ENCODE results near the gene INO80E.

INO80E gene

DNA sequence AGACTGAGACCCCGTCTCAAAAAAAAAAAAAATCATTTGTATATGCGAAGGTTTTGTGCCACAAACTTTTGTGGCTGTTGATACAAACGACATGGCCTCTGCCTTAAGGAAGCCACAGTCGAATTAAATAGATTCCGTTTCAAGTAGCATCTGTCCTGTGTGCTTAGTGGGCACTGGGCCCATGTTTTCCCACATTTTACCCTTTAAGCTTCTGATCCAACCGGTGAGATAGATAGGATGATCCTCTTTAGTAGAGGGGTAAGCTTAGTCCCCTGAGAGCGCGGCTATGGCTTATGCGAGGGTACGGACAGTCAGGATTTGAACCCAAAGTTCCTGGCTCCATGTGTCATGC is 34.9 kb upstream of the INO80E start:
- no peak for DNase-seq (ENCODE audit: low read depth)
- peak overlapping the region; percentile 68 for H3K4me3 ChIP-seq (ENCODE audit: low read depth, low read length)
- TF ChIP-seq, protein P1, sequence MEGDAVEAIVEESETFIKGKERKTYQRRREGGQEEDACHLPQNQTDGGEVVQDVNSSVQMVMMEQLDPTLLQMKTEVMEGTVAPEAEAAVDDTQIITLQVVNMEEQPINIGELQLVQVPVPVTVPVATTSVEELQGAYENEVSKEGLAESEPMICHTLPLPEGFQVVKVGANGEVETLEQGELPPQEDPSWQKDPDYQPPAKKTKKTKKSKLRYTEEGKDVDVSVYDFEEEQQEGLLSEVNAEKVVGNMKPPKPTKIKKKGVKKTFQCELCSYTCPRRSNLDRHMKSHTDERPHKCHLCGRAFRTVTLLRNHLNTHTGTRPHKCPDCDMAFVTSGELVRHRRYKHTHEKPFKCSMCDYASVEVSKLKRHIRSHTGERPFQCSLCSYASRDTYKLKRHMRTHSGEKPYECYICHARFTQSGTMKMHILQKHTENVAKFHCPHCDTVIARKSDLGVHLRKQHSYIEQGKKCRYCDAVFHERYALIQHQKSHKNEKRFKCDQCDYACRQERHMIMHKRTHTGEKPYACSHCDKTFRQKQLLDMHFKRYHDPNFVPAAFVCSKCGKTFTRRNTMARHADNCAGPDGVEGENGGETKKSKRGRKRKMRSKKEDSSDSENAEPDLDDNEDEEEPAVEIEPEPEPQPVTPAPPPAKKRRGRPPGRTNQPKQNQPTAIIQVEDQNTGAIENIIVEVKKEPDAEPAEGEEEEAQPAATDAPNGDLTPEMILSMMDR (IDR thresholded peaks at IDR 0.05; ENCODE audit: insufficient read depth, low read depth, low read length, missing control alignments), result no peak

DNA sequence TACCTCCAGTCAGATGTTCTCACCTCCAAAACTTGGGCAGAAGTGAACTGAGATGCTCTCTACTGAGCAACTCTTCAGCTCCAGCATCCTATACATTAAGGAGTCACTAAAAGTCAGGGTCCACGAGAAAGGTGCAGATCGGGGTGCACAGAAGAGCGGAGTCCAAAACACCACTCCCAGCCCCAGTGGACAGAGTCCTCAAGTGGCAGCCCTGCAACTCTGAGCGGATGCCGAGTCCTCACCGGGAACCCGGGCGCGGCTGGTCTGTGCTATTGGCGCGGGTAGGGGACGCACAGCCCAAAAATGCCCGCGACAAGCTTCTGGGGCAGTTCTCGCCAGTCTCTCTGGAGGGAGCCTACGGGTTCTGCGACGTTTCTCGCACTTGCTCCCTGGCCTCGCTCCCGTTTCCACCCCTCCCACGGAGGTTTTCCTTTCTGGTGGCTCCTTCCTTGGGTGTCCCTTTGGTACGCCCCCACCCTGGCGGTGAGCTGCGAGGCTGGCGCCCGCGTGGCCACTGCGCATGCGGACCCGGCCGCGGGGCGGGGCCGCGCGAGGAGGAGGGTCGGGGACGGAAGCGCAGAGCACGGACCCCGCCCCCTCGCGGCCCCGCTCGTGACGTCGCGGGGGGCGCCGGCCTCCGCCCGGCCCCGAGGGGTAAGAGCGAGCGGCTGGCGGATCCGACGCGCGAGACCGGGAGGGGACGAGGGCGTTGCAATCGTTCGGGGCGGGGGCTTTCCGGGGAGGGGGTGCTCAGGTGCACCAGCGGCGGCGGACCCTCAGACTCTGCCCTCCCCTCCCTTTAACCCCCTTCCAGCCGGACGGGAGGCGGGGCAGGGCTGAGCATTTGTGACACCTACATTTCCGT is 34.3 kb upstream of the INO80E start, which contains the start of gene TMEM219:
TSS of gene TMEM219 (plus strand) at position 601 of the 865 bp plus-strand sequence. CDS start 1,065 bp downstream, outside the sequence.
- H3K4me3 ChIP-seq (ENCODE audit: low read depth, low read length), result peak within 1 kb of the TSS; percentile 82
- TF ChIP-seq, protein P1 (IDR thresholded peaks at IDR 0.05; ENCODE audit: insufficient read depth, low read depth, low read length, missing control alignments), result peak; percentile 32
- DNase-seq (ENCODE audit: low read depth), result peak; percentile 93

DNA sequence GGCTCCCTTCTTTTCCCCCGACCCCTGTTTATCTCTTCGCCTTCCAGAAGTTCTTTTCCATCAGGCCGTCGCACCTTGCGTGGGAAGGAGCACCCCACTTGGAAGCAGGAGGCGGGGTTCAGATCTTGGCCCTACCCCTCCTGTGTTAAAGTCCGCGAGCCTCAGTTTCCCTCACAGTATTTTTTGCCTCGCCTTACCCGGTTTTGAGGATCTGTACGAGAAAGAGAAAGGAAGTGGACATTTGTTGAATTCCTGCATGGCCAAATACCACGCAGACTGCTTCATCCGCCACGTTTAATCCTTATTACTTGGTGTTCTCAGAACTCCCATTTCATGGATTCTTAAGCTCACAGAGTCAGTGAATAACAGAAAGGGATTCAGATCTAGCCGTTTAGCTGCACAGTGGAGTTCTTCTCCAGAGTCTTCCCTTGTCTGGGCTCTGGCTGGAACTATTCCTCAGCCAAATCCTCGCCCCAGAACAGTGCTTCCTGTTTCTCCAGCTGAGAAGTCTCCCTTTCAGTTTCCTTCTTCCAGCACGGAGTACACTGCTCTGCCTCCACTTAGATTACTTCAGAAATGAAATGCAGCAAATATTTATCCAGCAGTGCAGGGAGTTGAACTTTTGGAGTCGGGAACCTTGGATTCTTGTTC is 33.6 kb upstream of the INO80E start:
- DNase-seq (ENCODE audit: low read depth), result no peak
- peak overlapping the region; percentile 82 for H3K4me3 ChIP-seq (ENCODE audit: low read depth, low read length)
- TF ChIP-seq, protein P1 (IDR thresholded peaks at IDR 0.05; ENCODE audit: insufficient read depth, low read depth, low read length, missing control alignments), result no peak

DNA sequence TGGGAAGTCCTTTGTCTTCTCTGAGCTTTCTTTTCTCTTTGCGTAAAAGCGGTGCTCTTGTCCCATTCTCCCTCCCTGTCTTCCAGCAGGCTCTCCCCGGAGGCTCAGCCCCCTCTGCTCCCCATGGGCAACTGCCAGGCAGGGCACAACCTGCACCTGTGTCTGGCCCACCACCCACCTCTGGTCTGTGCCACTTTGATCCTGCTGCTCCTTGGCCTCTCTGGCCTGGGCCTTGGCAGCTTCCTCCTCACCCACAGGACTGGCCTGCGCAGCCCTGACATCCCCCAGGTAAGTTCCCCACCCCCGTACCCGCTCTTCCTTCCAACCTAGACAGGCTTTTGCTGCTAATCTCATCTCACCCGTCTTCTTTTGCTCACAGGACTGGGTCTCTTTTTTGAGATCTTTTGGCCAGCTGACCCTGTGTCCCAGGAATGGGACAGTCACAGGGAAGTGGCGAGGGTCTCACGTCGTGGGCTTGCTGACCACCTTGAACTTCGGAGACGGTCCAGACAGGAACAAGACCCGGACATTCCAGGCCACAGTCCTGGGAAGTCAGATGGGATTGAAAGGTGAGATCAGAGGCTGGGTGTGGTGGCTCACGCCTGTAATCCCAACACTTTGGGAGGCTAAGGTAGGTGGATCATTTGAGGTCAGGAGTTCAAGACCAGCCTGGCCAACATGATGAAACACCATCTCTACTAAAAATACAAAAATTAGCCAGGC is 32.9 kb upstream of the INO80E start:
- no peak for DNase-seq (ENCODE audit: low read depth)
- peak overlapping the region; percentile 82 for H3K4me3 ChIP-seq (ENCODE audit: low read depth, low read length)
- TF ChIP-seq, protein P1 (IDR thresholded peaks at IDR 0.05; ENCODE audit: insufficient read depth, low read depth, low read length, missing control alignments), result no peak

DNA sequence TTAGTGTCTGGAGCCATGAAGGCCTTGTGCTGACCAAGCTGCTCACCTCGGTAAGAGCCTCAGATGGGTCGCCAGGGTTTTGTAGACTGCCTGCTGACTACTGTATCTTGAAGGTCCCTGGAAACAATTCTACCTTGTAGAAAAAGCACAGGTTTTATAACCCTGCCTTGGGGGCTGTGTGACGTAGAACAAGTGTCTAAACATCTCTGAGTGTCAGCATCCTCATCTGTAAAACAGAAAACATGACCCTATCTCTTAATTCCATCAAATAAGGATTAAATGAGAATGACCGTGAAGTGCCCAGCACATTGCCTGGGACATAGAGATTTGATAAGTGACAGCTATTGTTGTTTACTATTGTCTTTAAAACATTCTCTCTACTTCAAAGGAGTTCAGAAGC is 27.8 kb upstream of the INO80E start:
- no peak for DNase-seq (ENCODE audit: low read depth)
- H3K4me3 ChIP-seq (ENCODE audit: low read depth, low read length), result no peak overlapping the region
- TF ChIP-seq, protein P1 (IDR thresholded peaks at IDR 0.05; ENCODE audit: insufficient read depth, low read depth, low read length, missing control alignments), result no peak

DNA sequence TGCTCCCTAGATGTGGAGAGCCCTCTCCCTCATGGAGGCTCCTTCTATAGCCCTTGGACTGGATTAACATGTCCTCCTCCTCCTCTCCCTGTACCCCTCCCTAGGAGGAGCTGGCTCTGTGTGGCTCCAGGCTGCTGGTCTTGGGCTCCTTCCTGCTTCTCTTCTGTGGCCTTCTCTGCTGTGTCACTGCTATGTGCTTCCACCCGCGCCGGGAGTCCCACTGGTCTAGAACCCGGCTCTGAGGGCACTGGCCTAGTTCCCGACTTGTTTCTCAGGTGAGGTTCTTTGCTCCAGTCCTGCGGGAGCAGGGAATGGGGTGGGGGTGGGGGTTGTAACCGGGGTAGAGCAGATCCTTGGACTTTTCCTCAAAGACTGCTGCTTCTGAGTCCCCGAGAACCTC is 24.7 kb upstream of the INO80E start:
- TF ChIP-seq, protein P1 (IDR thresholded peaks at IDR 0.05; ENCODE audit: insufficient read depth, low read depth, low read length, missing control alignments), result no peak
- no peak overlapping the region for H3K4me3 ChIP-seq (ENCODE audit: low read depth, low read length)
- DNase-seq (ENCODE audit: low read depth), result no peak

All from GM12865 (cell line).